K562 (cell line): ENCODE measurements around the gene SLA2. TPM values are rescaled to one million over a fixed set of nuclear protein-coding genes. Genes with fewer than 3 reads are reported as not detected.

ENCODE experiments used
- ATAC-seq: fragments of 200-7000 bp; cut with Tn5 transposase; 3 replicates; pipeline ENCODE4 v1.9.1; 2020; ENCODE audit warnings: moderate library complexity
- BruUV-seq: library from RNA; stranded (reverse); fragments of 400-500 nt; replicated peaks from 2 replicates; lab custom pipeline; 2021; lab: Mats Ljungman, UMichigan
- CTCF ChIA-PET: fragments of 300-600 bp; formaldehyde crosslinking; extraction: SDS; loops from one replicate; lab custom pipeline; 2021; ENCODE audit warnings: low intra/inter-chr PET ratio; lab: Yijun Ruan, JAX
- POLR2A ChIA-PET: fragments of 300-600, 350-650 bp; sonication (Branson Sonifier 250); formaldehyde crosslinking; extraction: SDS; loops from one replicate; lab custom pipeline; 2021; ENCODE audit warnings: antibody characterized with exemption, inconsistent platforms; lab: Yijun Ruan, JAX
- DNase-seq, 4 experiments: peaks; one replicate each; pipeline versions ENCODE4 v3.0.0 to v3.0.0-alpha.2; 2011 to 2018; ENCODE audit warnings: low spot score in 3 of 4, mixed read lengths in 3 of 4; ENCODE audit errors: extremely low read depth in 1 of 4
- FAIRE-seq: peaks from 2 replicates; lab custom pipeline; 2011; peaks lifted over from hg19 to GRCh38; lab: Jason Lieb, UNC
- H2AFZ ChIP-seq: 2 replicates; pipeline ENCODE4 v1.6.0; 2011; ENCODE audit warnings: low read depth, low read length, control low read depth, inconsistent platforms
- H3K27ac ChIP-seq: fragments of 200-600 bp; 3 replicates; pipeline ENCODE4 v1.8.0; 2011; ENCODE audit warnings: low read depth, mild to moderate bottlenecking, control low read depth, inconsistent platforms, low read length, moderate library complexity, mixed read lengths; ENCODE audit errors: extremely low read depth
- H3K27me3 ChIP-seq, 2 experiments: fragments of 300-600 bp in 1 of 2; 2 replicates in 1 of 2; 3 replicates in 1 of 2; pipeline versions ENCODE4 v1.6.0 to v1.8.0; 2011; ENCODE audit warnings: inconsistent platforms in 2 of 2, low read length in 2 of 2, mild to moderate bottlenecking in 1 of 2, mixed read lengths in 1 of 2, moderate library complexity in 1 of 2; ENCODE audit not compliant: control insufficient read depth in 2 of 2, insufficient read depth in 2 of 2
- H3K36me3 ChIP-seq: fragments of 300-600 bp; 3 replicates; pipeline ENCODE4 v1.8.0; 2011; ENCODE audit warnings: mild to moderate bottlenecking, low read length, inconsistent platforms; ENCODE audit not compliant: control insufficient read depth, insufficient read depth
- H3K4me1 ChIP-seq, 2 experiments: fragments of 200-600 bp in 1 of 2; replicated peaks in 1 of 2; 2 replicates in 1 of 2; 3 replicates in 1 of 2; pipeline versions ENCODE4 v1.5.1 to v1.8.0; 2011; ENCODE audit warnings: inconsistent platforms in 2 of 2, low read length in 2 of 2, mild to moderate bottlenecking in 1 of 2, mixed read lengths in 1 of 2, moderate library complexity in 1 of 2; ENCODE audit not compliant: control insufficient read depth in 2 of 2, insufficient read depth in 2 of 2
- H3K4me2 ChIP-seq: 2 replicates; pipeline ENCODE4 v1.6.1; 2011; ENCODE audit warnings: low read length, control low read depth, inconsistent platforms, mixed read lengths; ENCODE audit not compliant: insufficient read depth
- H3K4me3 ChIP-seq: fragments of 200-600 bp; sonication (generic), shearing (Covaris generic); 2 replicates; pipeline ENCODE4 v1.5.1; 2016; ENCODE audit warnings: control low read depth, inconsistent platforms
- H3K79me2 ChIP-seq: fragments of 200-600 bp; 3 replicates; pipeline ENCODE4 v1.8.0; 2011; ENCODE audit warnings: low read length, inconsistent platforms; ENCODE audit not compliant: control insufficient read depth, insufficient read depth
- H3K9ac ChIP-seq, 2 experiments: 2 replicates each; pipeline versions ENCODE4 v1.6.0 to v1.6.1; 2011; ENCODE audit warnings: low read depth in 2 of 2, low read length in 2 of 2, control low read depth in 1 of 2, inconsistent platforms in 1 of 2, mild to moderate bottlenecking in 1 of 2, mixed read lengths in 1 of 2; ENCODE audit not compliant: insufficient read depth in 1 of 2
- H3K9me1 ChIP-seq: one replicate; pipeline ENCODE4 v1.6.0; 2011; ENCODE audit warnings: inconsistent platforms, mild to moderate bottlenecking, low read length, moderate library complexity; ENCODE audit not compliant: control insufficient read depth, insufficient read depth
- H3K9me3 ChIP-seq: replicated peaks from 2 replicates; pipeline ENCODE4 v1.5.1; 2011; ENCODE audit warnings: low read depth, low read length, inconsistent platforms; ENCODE audit not compliant: control insufficient read depth, insufficient read depth
- H4K20me1 ChIP-seq: replicated peaks from 2 replicates; pipeline ENCODE4 v1.6.1; 2011; ENCODE audit warnings: low read length, inconsistent platforms, mixed read lengths; ENCODE audit not compliant: control insufficient read depth, insufficient read depth
- CREB1 ChIP-seq, 2 experiments: sonication (generic) in 1 of 2; formaldehyde crosslinking in 1 of 2; IDR thresholded peaks; 2 replicates each; pipeline versions ENCODE4 v1.6.1 to v1.8.0; 2012 to 2022; ENCODE audit warnings: inconsistent platforms in 1 of 2, mild to moderate bottlenecking in 1 of 2, missing genetic modification reagents in 1 of 2, moderate library complexity in 1 of 2
- CREB5 ChIP-seq: fragments of 250-450 bp; sonication (Bioruptor Pico); IDR thresholded peaks from 2 replicates; pipeline ENCODE4 v1.5.0; 2020; ENCODE audit warnings: mild to moderate bottlenecking
- JUN ChIP-seq, 2 experiments: sonication (generic) in 1 of 2; formaldehyde crosslinking in 1 of 2; IDR thresholded peaks; 2 replicates each; pipeline versions ENCODE4 v1.6.1 to v1.8.0; 2012 to 2022; ENCODE audit warnings: borderline replicate concordance in 2 of 2, mild to moderate bottlenecking in 2 of 2, improper control_type of control experiment in 1 of 2, low read depth in 1 of 2, low read length in 1 of 2, missing genetic modification reagents in 1 of 2
- JUND ChIP-seq, 2 experiments: IDR thresholded peaks; 2 replicates in 1 of 2; 3 replicates in 1 of 2; pipeline ENCODE4 v1.6.1; 2011; ENCODE audit warnings: borderline replicate concordance in 2 of 2, low read depth in 2 of 2, low read length in 2 of 2, improper control_type of control experiment in 1 of 2, missing biosample characterization in 1 of 2, missing genetic modification characterization in 1 of 2, missing genetic modification reagents in 1 of 2
- KAT8 ChIP-seq: fragments of 450-650 bp; IDR thresholded peaks from 2 replicates; pipeline ENCODE4 v1.6.1; 2016; ENCODE audit warnings: low read depth, mild to moderate bottlenecking
- KHSRP ChIP-seq: fragments of 450-650 bp; IDR thresholded peaks from 2 replicates; pipeline ENCODE4 v1.6.1; 2017
- MAFF ChIP-seq: IDR thresholded peaks from 2 replicates; pipeline ENCODE4 v1.6.1; 2012; ENCODE audit warnings: low read length, improper control_type of control experiment
- MBD2 ChIP-seq: sonication (generic); IDR thresholded peaks from 2 replicates; pipeline ENCODE4 v1.6.1; 2016; ENCODE audit warnings: low read depth, borderline replicate concordance
- MECOM ChIP-seq: fragments of 250-450 bp; sonication (Bioruptor Pico); IDR thresholded peaks from 2 replicates; pipeline ENCODE4 v1.8.0; 2022; ENCODE audit warnings: inconsistent platforms
- MEF2A ChIP-seq: IDR thresholded peaks from 2 replicates; pipeline ENCODE4 v1.6.1; 2011; ENCODE audit warnings: low read depth, mild to moderate bottlenecking, low read length, moderate library complexity; ENCODE audit not compliant: control insufficient read depth
- MYBL2 ChIP-seq, 2 experiments: fragments of 450-650 bp in 1 of 2; sonication (generic) in 1 of 2; formaldehyde crosslinking in 1 of 2; IDR thresholded peaks; 2 replicates each; pipeline versions ENCODE4 v1.6.1 to v1.8.1; 2017 to 2022; ENCODE audit warnings: borderline replicate concordance in 1 of 2, inconsistent platforms in 1 of 2, low read depth in 1 of 2, mild to moderate bottlenecking in 1 of 2, missing genetic modification reagents in 1 of 2, moderate library complexity in 1 of 2
- NR4A1 ChIP-seq, 2 experiments: fragments of 250-450 bp in 1 of 2; fragments of 450-650 bp in 1 of 2; sonication (Bioruptor Pico) in 1 of 2; IDR thresholded peaks; 2 replicates each; pipeline versions ENCODE4 v1.4.0 to v1.6.1; 2016 to 2020; ENCODE audit warnings: mild to moderate bottlenecking in 2 of 2, missing compliant biosample characterization in 1 of 2, missing genetic modification characterization in 1 of 2, moderate library complexity in 1 of 2
- SMARCB1 ChIP-seq: IDR thresholded peaks from 2 replicates; pipeline ENCODE4 v1.6.1; 2011; ENCODE audit warnings: improper control_type of control experiment, low read depth; ENCODE audit not compliant: insufficient read length
- TEAD4 ChIP-seq, 2 experiments: sonication (generic) in 1 of 2; formaldehyde crosslinking in 1 of 2; IDR thresholded peaks; 2 replicates each; pipeline versions ENCODE4 v1.6.1 to v1.8.0; 2012 to 2022; ENCODE audit warnings: borderline replicate concordance in 1 of 2, inconsistent platforms in 1 of 2, low read length in 1 of 2, mild to moderate bottlenecking in 1 of 2, missing genetic modification reagents in 1 of 2
- ZBTB7A ChIP-seq: IDR thresholded peaks from 2 replicates; pipeline ENCODE4 v1.6.1; 2011; ENCODE audit warnings: low read depth, mild to moderate bottlenecking, low read length, moderate library complexity, borderline replicate concordance; ENCODE audit not compliant: control insufficient read depth
- ZNF3 ChIP-seq: fragments of 250-450 bp; sonication (Bioruptor Pico); IDR thresholded peaks from 2 replicates; pipeline ENCODE4 v1.5.0; 2021; ENCODE audit warnings: mild to moderate bottlenecking, moderate library complexity
- ZNF699 ChIP-seq: fragments of 250-450 bp; sonication (Bioruptor Pico); IDR thresholded peaks from 2 replicates; pipeline ENCODE4 v1.8.0; 2021; ENCODE audit warnings: mild to moderate bottlenecking, moderate library complexity; ENCODE audit not compliant: insufficient replicate concordance
- ZNF77 ChIP-seq: fragments of 250-450 bp; sonication (Bioruptor Pico); IDR thresholded peaks from 2 replicates; pipeline ENCODE4 v1.5.0; 2020
- WGBS: fragments of 100-300 bp; shearing (Covaris generic); methylation state at CpG from one replicate; pipeline ENCODE4 v1.1.6; 2016; ENCODE audit warnings: low coverage, mixed read lengths; ENCODE audit not compliant: insufficient coverage; ENCODE audit errors: missing lambda C conversion rate; 5-methylcytosine and 5-hydroxymethylcytosine counted together
- in situ Hi-C: fragments of 300-500 bp; cut with MboI; formaldehyde crosslinking; loops from 4 replicates; pipeline ENCODE4 v1.15.0; 2018; ENCODE audit warnings: inconsistent platforms, mixed read lengths
- intact Hi-C: fragments of 100-400 bp; cut with micrococcal nuclease; formaldehyde crosslinking; loops from 2 replicates; pipeline ENCODE4 v1.14.2; 2022
- polyA plus RNA-seq, 8 experiments: library from polyadenylated mRNA; depleted of rRNA in 4 of 8; stranded (reverse) in 5 of 8; unstranded in 3 of 8; fragments of >200 nt; fragmentation: Nextera tagmentation in 2 of 8; fragmentation: Illumina TruSeq in 1 of 8; extraction: Ambion mirVana in 2 of 8; extraction: Trizol in 1 of 8; gene quantifications; 2 replicates each; pipeline versions ENCODE4 v1.2.1 to v1.2.3, GENCODE V29; 2011 to 2014; ENCODE audit warnings: inconsistent platforms in 1 of 8, missing spikeins in 1 of 8
- total RNA-seq, 7 experiments: library from RNA; depleted of rRNA in 6 of 7; stranded (reverse); fragments of >200 nt in 6 of 7; fragmentation: Illumina TruSeq in 2 of 7; extraction: Trizol in 2 of 7; gene quantifications; 2 replicates each; pipeline versions ENCODE4 v1.2.1 to v1.2.3, GENCODE V29; 2011 to 2021; ENCODE audit warnings: low replicate concordance in 1 of 7

Gene SLA2
- total and polyA plus RNA-seq, 9 of the 15 experiments (the other 6 are each of a cell fraction or from before 2014, with no cell fraction given): 0.07 TPM; not detected in 7

- TF ChIP-seq CREB5 (CRISPR knock-in tag) (no peak), ZNF3 (CRISPR knock-in tag) (no peak)
Measured at GRCh38 chr20:36582821-36583220, 63.2 kb downstream of the SLA2 start (continued).

- TSS peak; percentile 24 for BruUV-seq
- CTCF ChIA-PET: no interaction called here
- Histone ChIP-seq H3K79me2 (peaks cover 12% of the 10 kb centered on the region), H3K27me3 (no peaks in the 10 kb centered on the region), H3K4me3 (no peak overlapping the region), H3K27ac (no peak overlapping the region), H3K36me3 (peaks cover 48% of the 10 kb centered on the region; the same call in 2 of the 3 replicates), H3K4me1 (no peaks in the 10 kb centered on the region; a peak in 1 of 5 replicates), H3K9me3 (no peaks in the 10 kb centered on the region), H2AFZ (no peak overlapping the region), H3K9ac (no peak overlapping the region), H3K4me2 (no peak overlapping the region), H3K9me1 (no peaks in the 10 kb centered on the region), H4K20me1 (peaks cover 4% of the 10 kb centered on the region)
- intact Hi-C loops (no loop called here), in situ Hi-C loops (no loop called here)
- POLR2A ChIA-PET: no interaction called here
- FAIRE-seq (no peak), ATAC-seq (no peak), DNase-seq (no peak)
- WGBS: 76% methylated on average over 4 of the region's 4 CpGs
- no peak for TF ChIP-seq MECOM (CRISPR knock-in tag)
- no peak for TF ChIP-seq KAT8
- no peak for TF ChIP-seq JUN (IDR thresholded peaks at IDR 0.05; ENCODE audit: borderline replicate concordance, low read depth, low read length)
- no peak for TF ChIP-seq JUN (CRISPR knock-in tag; IDR thresholded peaks at IDR 0.05; ENCODE audit: borderline replicate concordance)
- no peak for TF ChIP-seq TEAD4 (IDR thresholded peaks at IDR 0.05; ENCODE audit: low read length)
- TF ChIP-seq TEAD4 (CRISPR knock-in tag; IDR thresholded peaks at IDR 0.05; ENCODE audit: borderline replicate concordance): no peak
- TF ChIP-seq MAFF: no peak
- no peak for TF ChIP-seq CREB1 (IDR thresholded peaks at IDR 0.05)
- TF ChIP-seq CREB1 (CRISPR knock-in tag; IDR thresholded peaks at IDR 0.05): no peak
- no peak for TF ChIP-seq MBD2
- no peak for TF ChIP-seq MEF2A
- TF ChIP-seq NR4A1 (CRISPR knock-in tag; IDR thresholded peaks at IDR 0.05): no peak
- no peak for TF ChIP-seq NR4A1 (tag; IDR thresholded peaks at IDR 0.05)
- TF ChIP-seq ZNF77 (CRISPR knock-in tag): no peak
- no peak for TF ChIP-seq KHSRP
- no peak for TF ChIP-seq JUND (IDR thresholded peaks at IDR 0.05; ENCODE audit: borderline replicate concordance, low read depth, low read length)
- no peak for TF ChIP-seq JUND (tag; IDR thresholded peaks at IDR 0.05; ENCODE audit: borderline replicate concordance, low read depth, low read length)
- TF ChIP-seq SMARCB1: no peak
- TF ChIP-seq ZNF699 (CRISPR knock-in tag): no peak
- no peak for TF ChIP-seq MYBL2 (IDR thresholded peaks at IDR 0.05; ENCODE audit: low read depth)
- no peak for TF ChIP-seq MYBL2 (CRISPR knock-in tag; IDR thresholded peaks at IDR 0.05; ENCODE audit: borderline replicate concordance)
- TF ChIP-seq ZBTB7A: no peak
Measured at GRCh38 chr20:36582322-36582721, 63.7 kb downstream of the SLA2 start.
